H1 (cell line): ENCODE results near the gene ARF3. TPM values are rescaled to one million over a fixed set of nuclear protein-coding genes. Genes with fewer than 3 reads are reported as not detected.
A peak's percentile ranks its signal among the peaks of the same experiment; 100 is the strongest.

Experiments used
- BACH1 ChIP-seq: IDR thresholded peaks from 2 replicates; pipeline ENCODE4 v1.6.1; 2012; ENCODE audit warnings: low read length, improper control_type of control experiment
- BRCA1 ChIP-seq: IDR thresholded peaks from 2 replicates; pipeline ENCODE4 v1.6.1; 2012; ENCODE audit warnings: low read depth, low read length, improper control_type of control experiment
- CEBPB ChIP-seq: IDR thresholded peaks from 2 replicates; pipeline ENCODE4 v1.6.1; 2012; ENCODE audit warnings: low read depth, low read length
- EGR1 ChIP-seq: IDR thresholded peaks from 2 replicates; pipeline ENCODE4 v1.6.1; 2011; ENCODE audit warnings: low read depth, low read length, borderline replicate concordance
- EZH2 ChIP-seq: fragments of 200-600 bp; sonication (generic); IDR thresholded peaks from 2 replicates; pipeline ENCODE4 v1.7.1; 2012; ENCODE audit warnings: low read depth, mild to moderate bottlenecking, moderate library complexity, low read length, inconsistent platforms; ENCODE audit not compliant: severe bottlenecking
- HDAC6 ChIP-seq: IDR thresholded peaks from one replicate; pipeline ENCODE4 v1.7.1; 2012; ENCODE audit warnings: low read depth, mild to moderate bottlenecking, inconsistent platforms, low read length, moderate library complexity
- KDM5A ChIP-seq: fragments of 200-600 bp; IDR thresholded peaks from 2 replicates; pipeline ENCODE4 v1.7.1; 2012; ENCODE audit warnings: mild to moderate bottlenecking, low read length, inconsistent platforms, mixed read lengths
- POU5F1 ChIP-seq: IDR thresholded peaks from 2 replicates; pipeline ENCODE4 v1.6.1; 2011; ENCODE audit warnings: low read depth, mild to moderate bottlenecking, low read length, moderate library complexity
- RAD21 ChIP-seq, 2 experiments: IDR thresholded peaks in 1 of 2; conservative IDR thresholded peaks in 1 of 2; 2 replicates each; pipeline ENCODE4 v1.6.1; 2011; ENCODE audit warnings: low read depth in 2 of 2, low read length in 2 of 2, improper control_type of control experiment in 1 of 2, inconsistent platforms in 1 of 2, mild to moderate bottlenecking in 1 of 2, moderate library complexity in 1 of 2
- RBBP5 ChIP-seq: IDR thresholded peaks from 2 replicates; pipeline ENCODE4 v1.7.1; 2012; ENCODE audit warnings: low read depth, mild to moderate bottlenecking, inconsistent platforms, low read length, moderate library complexity, borderline replicate concordance
- SP4 ChIP-seq: IDR thresholded peaks from 2 replicates; pipeline ENCODE4 v1.6.1; 2012; ENCODE audit warnings: low read length, inconsistent platforms
- SUZ12 ChIP-seq: fragments of 200-600 bp; sonication (generic); IDR thresholded peaks from 2 replicates; pipeline ENCODE4 v1.6.1; 2012; ENCODE audit warnings: mild to moderate bottlenecking, inconsistent platforms, low read length, moderate library complexity, mixed read lengths
- TAF7 ChIP-seq: optimal IDR thresholded peaks from 2 replicates; pipeline ENCODE3; 2011; ENCODE audit warnings: low read depth, mild to moderate bottlenecking, inconsistent platforms, low read length, moderate library complexity, borderline replicate concordance
- YY1 ChIP-seq: IDR thresholded peaks from 2 replicates; pipeline ENCODE4 v1.6.1; 2011; ENCODE audit warnings: low read depth, mild to moderate bottlenecking, low read length
- ZNF274 ChIP-seq: IDR thresholded peaks from 2 replicates; pipeline ENCODE4 v1.7.0; 2012; ENCODE audit warnings: low read length, borderline replicate concordance; ENCODE audit errors: extremely low read depth
- polyA plus RNA-seq, 7 experiments: library from polyadenylated mRNA; depleted of rRNA in 3 of 7; stranded (reverse) in 5 of 7; unstranded in 2 of 7; fragments of >200 nt in 5 of 7; fragments of 200-250 nt in 2 of 7; gene quantifications; 1 replicate in 5 of 7; 2 replicates in 1 of 7; 4 replicates in 1 of 7; pipeline versions ENCODE4 v1.2.1 to v1.2.3, GENCODE V29; 2011 to 2013; ENCODE audit warnings: missing spikeins in 2 of 7, mixed read lengths in 2 of 7
- total RNA-seq: library from RNA; stranded (reverse); fragmentation: NEBNext Ultra II Directional; extraction: Animal tissue kit (Norgen Biotek cat#: 25700); gene quantifications from 2 replicates; pipeline ENCODE4 v1.2.1, GENCODE V29; 2021
- TF ChIP-seq, protein P1 (sequence below): IDR thresholded peaks from 2 replicates; pipeline ENCODE4 v1.6.1; 2012; ENCODE audit warnings: inconsistent platforms

ARF3 gene
- total and polyA plus RNA-seq, 2 of the 8 experiments (the other 6 are each of a cell fraction or from before 2014, with no cell fraction given) = 231 to 250 TPM

DNA sequence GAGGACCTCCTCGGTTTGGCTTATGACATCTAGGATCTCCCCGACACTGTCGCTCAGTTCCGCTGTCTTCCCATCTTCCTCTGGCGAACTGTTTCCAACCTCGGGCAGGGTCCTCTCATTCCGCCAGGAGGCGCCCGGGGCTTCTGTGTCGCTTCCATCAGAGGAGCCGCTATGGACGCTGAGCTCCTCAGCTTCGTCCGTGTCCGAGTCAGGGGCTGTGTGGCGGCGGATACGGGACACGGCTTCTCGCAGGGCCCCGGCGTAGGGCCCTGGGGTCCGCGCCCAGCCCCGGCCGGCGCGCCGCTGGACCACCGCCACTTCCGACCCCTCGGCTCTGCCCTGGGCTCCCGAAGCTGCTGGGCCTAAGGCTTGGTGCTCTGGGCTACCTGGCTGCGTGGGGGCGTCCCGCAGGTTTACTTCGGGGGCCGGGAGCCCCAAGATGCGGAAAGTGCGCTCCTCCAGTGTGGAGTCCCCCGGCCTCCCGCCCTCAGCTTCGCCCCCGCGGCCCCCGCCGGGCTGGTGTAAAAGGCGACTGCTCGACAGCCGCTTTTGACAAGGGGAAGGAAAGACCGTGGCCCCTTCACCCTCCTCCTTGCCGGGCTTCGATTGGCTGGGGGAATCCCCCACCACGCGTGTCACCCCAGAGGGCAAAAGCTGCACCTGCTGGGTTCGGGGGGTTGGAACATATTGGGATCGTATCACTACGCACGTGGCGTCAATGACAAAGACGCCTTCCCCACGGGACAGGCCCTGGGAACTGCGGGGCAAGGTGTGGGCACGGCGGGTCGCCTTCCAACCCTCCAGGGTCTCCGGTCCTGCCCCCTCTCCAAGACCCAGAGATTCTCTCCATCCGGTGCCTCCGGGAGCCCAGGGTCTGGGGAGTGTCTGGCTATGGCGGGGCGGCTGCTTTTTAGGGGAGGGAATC is 39.8 kb upstream of the ARF3 start (continued):
- peak; percentile 45 to 63 for TF ChIP-seq RAD21 (IDR thresholded peaks at IDR 0.05 in 1 of 2, conservative IDR thresholded peaks at IDR 0.05 in 1 of 2; ENCODE audit: low read depth in 2 of 2, low read length in 2 of 2)
- no peak for TF ChIP-seq ZNF274
- no peak for TF ChIP-seq EGR1
- TF ChIP-seq RBBP5 = no peak; the same call in 1 of the 2 replicates
- no peak for TF ChIP-seq CEBPB
- peak; percentile 73; the same call in 1 of the 2 replicates for TF ChIP-seq YY1
- TF ChIP-seq BRCA1 = no peak
- TF ChIP-seq BACH1 = no peak
- TF ChIP-seq, protein P1, sequence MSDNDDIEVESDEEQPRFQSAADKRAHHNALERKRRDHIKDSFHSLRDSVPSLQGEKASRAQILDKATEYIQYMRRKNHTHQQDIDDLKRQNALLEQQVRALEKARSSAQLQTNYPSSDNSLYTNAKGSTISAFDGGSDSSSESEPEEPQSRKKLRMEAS = 0 out of 2 replicates have a peak, but pooled peaks have one; percentile 32
- peak; percentile 93 for TF ChIP-seq EZH2
- TF ChIP-seq SUZ12 = peak; percentile 90
- no peak for TF ChIP-seq KDM5A
- no peak for TF ChIP-seq SP4
- no peak for TF ChIP-seq TAF7
- no peak for TF ChIP-seq HDAC6
- no peak for TF ChIP-seq POU5F1
